Body of pancreas (tissue), 4 donors: ENCODE data around the gene GCNT4.

ENCODE experiments used
- POLR2A ChIP-seq, 3 donors: fragments of 450-650 bp; IDR thresholded peaks; one replicate each; pipeline ENCODE4 v1.6.1; 2016; ENCODE audit warnings: antibody characterized with exemption in 3 of 3, mild to moderate bottlenecking in 2 of 3
- TF ChIP-seq, protein P1 (sequence below), 7 experiments: fragments of 450-650 bp in 4 of 7; fragments of 200-600 bp in 3 of 7; sonication (generic) in 3 of 7; IDR thresholded peaks; one replicate each; pipeline ENCODE4 v1.5.1; 2016 to 2019; ENCODE audit warnings: antibody characterized with exemption in 7 of 7

DNA sequence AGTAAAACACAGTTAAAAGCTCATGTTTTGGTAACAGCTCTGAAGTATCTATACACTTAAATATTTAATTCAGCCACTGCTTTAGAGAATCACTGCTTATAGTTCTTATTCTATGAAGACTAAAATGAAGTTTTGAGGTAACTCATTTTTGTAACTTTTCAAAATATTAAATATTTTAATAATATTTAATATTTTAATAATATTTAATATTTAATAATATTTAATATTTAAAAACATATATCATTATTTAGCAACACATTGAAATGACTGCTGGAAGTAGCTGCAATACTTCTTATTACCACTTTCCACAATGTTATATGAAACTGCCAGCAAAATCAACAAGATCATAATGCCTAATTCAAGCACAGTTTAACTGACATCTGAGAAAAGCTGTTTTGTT lies 18.7 kb upstream of the GCNT4 start:
- TF ChIP-seq, protein P1, sequence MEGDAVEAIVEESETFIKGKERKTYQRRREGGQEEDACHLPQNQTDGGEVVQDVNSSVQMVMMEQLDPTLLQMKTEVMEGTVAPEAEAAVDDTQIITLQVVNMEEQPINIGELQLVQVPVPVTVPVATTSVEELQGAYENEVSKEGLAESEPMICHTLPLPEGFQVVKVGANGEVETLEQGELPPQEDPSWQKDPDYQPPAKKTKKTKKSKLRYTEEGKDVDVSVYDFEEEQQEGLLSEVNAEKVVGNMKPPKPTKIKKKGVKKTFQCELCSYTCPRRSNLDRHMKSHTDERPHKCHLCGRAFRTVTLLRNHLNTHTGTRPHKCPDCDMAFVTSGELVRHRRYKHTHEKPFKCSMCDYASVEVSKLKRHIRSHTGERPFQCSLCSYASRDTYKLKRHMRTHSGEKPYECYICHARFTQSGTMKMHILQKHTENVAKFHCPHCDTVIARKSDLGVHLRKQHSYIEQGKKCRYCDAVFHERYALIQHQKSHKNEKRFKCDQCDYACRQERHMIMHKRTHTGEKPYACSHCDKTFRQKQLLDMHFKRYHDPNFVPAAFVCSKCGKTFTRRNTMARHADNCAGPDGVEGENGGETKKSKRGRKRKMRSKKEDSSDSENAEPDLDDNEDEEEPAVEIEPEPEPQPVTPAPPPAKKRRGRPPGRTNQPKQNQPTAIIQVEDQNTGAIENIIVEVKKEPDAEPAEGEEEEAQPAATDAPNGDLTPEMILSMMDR (IDR thresholded peaks at IDR 0.05) = peak in 1 of 7 experiments; percentile 10
- no peak for TF ChIP-seq POLR2A (IDR thresholded peaks at IDR 0.05)
